Fibroblast of lung (primary cell): Measurements from ENCODE around the gene LMNA. TPM values are rescaled to one million over a fixed set of nuclear protein-coding genes. Genes with fewer than 3 reads are reported as not detected.
A peak's percentile ranks its signal among the peaks of the same experiment; 100 is the strongest.

Experiments
- DNase-seq, 2 donors: peaks; one replicate each; pipeline versions ENCODE4 v3.0.0 to v3.0.0-alpha.2; 2010; ENCODE audit warnings: low read depth in 2 of 2
- H2AFZ ChIP-seq: 2 replicates; pipeline ENCODE4 v1.5.1; 2012; ENCODE audit warnings: low read length, control low read depth, inconsistent platforms
- H3K27ac ChIP-seq: 2 replicates; pipeline ENCODE4 v1.5.1; 2011; ENCODE audit warnings: low read length, control low read depth; ENCODE audit not compliant: insufficient read depth
- H3K27me3 ChIP-seq: 2 replicates; pipeline ENCODE4 v1.5.1; 2011; ENCODE audit warnings: mild to moderate bottlenecking, low read length; ENCODE audit not compliant: control insufficient read depth, insufficient read depth
- H3K36me3 ChIP-seq: 2 replicates; pipeline ENCODE4 v1.5.1; 2011; ENCODE audit warnings: low read length; ENCODE audit not compliant: control insufficient read depth, insufficient read depth
- H3K4me1 ChIP-seq: 2 replicates; pipeline ENCODE4 v1.5.1; 2011; ENCODE audit warnings: low read length; ENCODE audit not compliant: control insufficient read depth, insufficient read depth; ENCODE audit errors: extremely low read depth
- H3K4me2 ChIP-seq: 2 replicates; pipeline ENCODE4 v1.5.1; 2011; ENCODE audit warnings: low read length, control low read depth; ENCODE audit not compliant: insufficient read depth; ENCODE audit errors: extremely low read depth
- H3K4me3 ChIP-seq, 4 experiments: fragments of 200-600 bp in 1 of 4; sonication (generic) in 1 of 4; replicated peaks in 1 of 4; 2 replicates each; pipeline ENCODE4 v1.5.1; 2011 to 2016; ENCODE audit warnings: low read length in 4 of 4, low read depth in 3 of 4, mild to moderate bottlenecking in 3 of 4, control low read depth in 2 of 4, inconsistent platforms in 1 of 4, mixed read lengths in 1 of 4; ENCODE audit not compliant: insufficient read depth in 1 of 4; ENCODE audit errors: control extremely low read depth in 1 of 4
- H3K79me2 ChIP-seq: 2 replicates; pipeline ENCODE4 v1.5.1; 2012; ENCODE audit warnings: mild to moderate bottlenecking, low read length, inconsistent platforms; ENCODE audit not compliant: control insufficient read depth, insufficient read depth
- H3K9ac ChIP-seq: 2 replicates; pipeline ENCODE4 v1.5.1; 2011; ENCODE audit warnings: mild to moderate bottlenecking, low read length, control low read depth; ENCODE audit not compliant: insufficient read depth
- H3K9me3 ChIP-seq: 2 replicates; pipeline ENCODE4 v1.5.1; 2012; ENCODE audit warnings: low read depth, low read length; ENCODE audit not compliant: control insufficient read depth, insufficient read depth
- H4K20me1 ChIP-seq: 2 replicates; pipeline ENCODE4 v1.5.1; 2011; ENCODE audit warnings: low read length; ENCODE audit not compliant: control insufficient read depth, insufficient read depth; ENCODE audit errors: extremely low read depth
- CTCF ChIP-seq, 2 donors: IDR thresholded peaks in 1 of 2; conservative IDR thresholded peaks in 1 of 2; 1 replicate in 1 of 2; 2 replicates in 1 of 2; pipeline ENCODE4 v1.5.1; 2011 to 2012; ENCODE audit warnings: low read length in 2 of 2, control low read depth in 1 of 2, inconsistent platforms in 1 of 2, low read depth in 1 of 2, mild to moderate bottlenecking in 1 of 2
- EZH2 ChIP-seq: IDR thresholded peaks from 2 replicates; pipeline ENCODE4 v1.5.1; 2012; ENCODE audit warnings: low read length, control low read depth, mild to moderate bottlenecking; ENCODE audit errors: missing control alignments
- polyA plus RNA-seq, 2 donors: library from polyadenylated mRNA; depleted of rRNA in 1 of 2; stranded (reverse) in 1 of 2; unstranded in 1 of 2; fragments of >200 nt; gene quantifications; 2 replicates each; pipeline ENCODE4 v1.2.1, GENCODE V29; 2011 to 2012; ENCODE audit warnings: missing spikeins in 1 of 2
- total RNA-seq: library from RNA; depleted of rRNA; stranded (reverse); fragments of >200 nt; gene quantifications from 2 replicates; pipeline ENCODE4 v1.2.1, GENCODE V29; 2014

The LMNA gene
- total and polyA plus RNA-seq, 2 donors (not counting 1 experiment from before 2014, with no cell fraction given) = 613 to 1,150 TPM

- Histone ChIP-seq H3K4me1 (peaks cover 2% of the 10 kb centered on the region), H3K4me2 (peak overlapping the region; percentile 92), H2AFZ (peak overlapping the region; percentile 39), H3K36me3 (peaks cover 2% of the 10 kb centered on the region), H4K20me1 (no peaks in the 10 kb centered on the region), H3K27ac (no peak overlapping the region), H3K79me2 (no peaks in the 10 kb centered on the region), H3K27me3 (no peaks in the 10 kb centered on the region), H3K9me3 (no peaks in the 10 kb centered on the region), H3K9ac (peak overlapping the region; percentile 3), H3K4me3 (peak overlapping the region; percentile 56 to 89 (median 74))
- TF ChIP-seq CTCF (conservative IDR thresholded peaks at IDR 0.05 in 1 of 2, IDR thresholded peaks at IDR 0.05 in 1 of 2; ENCODE audit: low read depth in 1 of 2, low read length in 2 of 2) (no peak), EZH2 (no peak)
- DNase-seq = peak in 1 of 2 donors; percentile 55
These were observed 33.2 kb upstream of the LMNA start for GRCh38 chr1:156081180-156081916.

DNA sequence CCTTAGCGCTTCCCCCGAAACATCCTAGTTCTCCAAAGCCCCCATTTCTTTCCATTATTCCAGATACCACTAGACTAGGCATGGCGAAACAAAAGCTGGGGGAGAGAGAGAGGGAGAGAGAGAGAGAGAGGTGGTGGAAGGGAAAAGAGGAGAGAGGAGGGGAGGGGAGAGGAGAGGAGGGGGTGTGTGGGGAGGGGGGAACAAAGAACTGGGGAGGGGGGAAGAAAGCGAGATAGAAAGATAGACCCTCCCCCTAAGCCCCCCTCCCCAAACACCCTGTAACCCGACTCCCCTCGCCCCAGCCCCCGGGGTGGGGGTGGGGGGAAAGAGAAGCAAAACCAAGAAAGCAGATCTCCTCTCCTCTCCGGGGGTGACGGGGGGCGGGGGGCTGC, 32.6 kb upstream of the LMNA start:
- no peak overlapping the region for H3K27ac ChIP-seq
- peaks cover 3% of the 10 kb centered on the region for H3K4me1 ChIP-seq
- H3K27me3 ChIP-seq = no peaks in the 10 kb centered on the region
- no peaks in the 10 kb centered on the region for H4K20me1 ChIP-seq
- H3K36me3 ChIP-seq = peaks cover under 1% of the 10 kb centered on the region
- H3K9ac ChIP-seq = peak overlapping the region; percentile 11
- no peak for DNase-seq
- H3K9me3 ChIP-seq = no peaks in the 10 kb centered on the region
- peak overlapping the region; percentile 78 for H3K4me2 ChIP-seq
- no peak for TF ChIP-seq EZH2
- no peak for TF ChIP-seq CTCF (conservative IDR thresholded peaks at IDR 0.05 in 1 of 2, IDR thresholded peaks at IDR 0.05 in 1 of 2; ENCODE audit: low read depth in 1 of 2, low read length in 2 of 2)
- peak overlapping the region; percentile 70 to 89 (median 71) for H3K4me3 ChIP-seq
- H2AFZ ChIP-seq = no peak overlapping the region
- H3K79me2 ChIP-seq = no peaks in the 10 kb centered on the region

GRCh38 chr1:156082309-156083091, 32.0 kb upstream of the LMNA start, which contains the start of gene MEX3A:
TSS of gene MEX3A (minus strand) at chr1:156082465. CDS start at chr1:156081998, 467 bp downstream.
- Histone ChIP-seq H4K20me1 (no peaks in the 10 kb centered on the region), H3K27ac (peak within 1 kb of the TSS; percentile 14), H3K9ac (peak within 1 kb of the TSS; percentile 62), H3K79me2 (no peaks in the 10 kb centered on the region), H2AFZ (peak within 1 kb of the TSS; percentile 94), H3K36me3 (no peaks in the 10 kb centered on the region), H3K9me3 (no peaks in the 10 kb centered on the region), H3K4me2 (peak within 1 kb of the TSS; percentile 92), H3K27me3 (no peaks in the 10 kb centered on the region), H3K4me1 (peaks cover 3% of the 10 kb centered on the region), H3K4me3 (peak within 1 kb of the TSS; percentile 70 to 89 (median 78))
- peak; percentile 70 to 73 for DNase-seq
- no peak for TF ChIP-seq CTCF (conservative IDR thresholded peaks at IDR 0.05 in 1 of 2, IDR thresholded peaks at IDR 0.05 in 1 of 2; ENCODE audit: low read depth in 1 of 2, low read length in 2 of 2)
- no peak for TF ChIP-seq EZH2
